ENCODE data around the gene TRIM15. TPM values are rescaled to one million over a fixed set of nuclear protein-coding genes. Genes with fewer than 3 reads are reported as not detected.
A peak's percentile ranks its signal among the peaks of the same experiment; 100 is the strongest.

Gene TRIM15
- total and polyA plus RNA-seq, 4 donors, result 0.01 to 0.06 TPM; not detected in 2

GRCh38 chr6:30168741-30169140 is 5.4 kb downstream of the TRIM15 start:
- DNase-seq, result no peak
- peaks cover 0 to 7% (median 0%) of the 10 kb centered on the region in 5 donors for H3K4me1 ChIP-seq (ENCODE audit: control insufficient read depth in 5 of 5, insufficient read depth in 5 of 5, low read length in 5 of 5)
- H3K27me3 ChIP-seq (ENCODE audit: control insufficient read depth in 3 of 3, insufficient read depth in 3 of 3, low read length in 2 of 3), result peaks cover 7 to 59% (median 53%) of the 10 kb centered on the region in 3 donors
- no peak for ATAC-seq (ENCODE audit: insufficient read depth, low FRiP score)
- H3K4me3 ChIP-seq, result no peak overlapping the region
- no peak overlapping the region for H3K9ac ChIP-seq (ENCODE audit: insufficient read depth in 1 of 2, low read length in 2 of 2)
- no peaks in the 10 kb centered on the region for H3K36me3 ChIP-seq (ENCODE audit: control insufficient read depth in 4 of 4, insufficient read depth in 4 of 4, low read length in 4 of 4)
- no peaks in the 10 kb centered on the region for H3K9me3 ChIP-seq (ENCODE audit: control insufficient read depth in 4 of 4, insufficient read depth in 3 of 4, low read length in 3 of 4)
- TF ChIP-seq CTCF (IDR thresholded peaks at IDR 0.05; ENCODE audit: control extremely low read depth, extremely low read depth), result no peak
- 78 to 79% methylated on average over 1 of the region's 1 CpG for WGBS, 2 donors
- no peak overlapping the region for H3K27ac ChIP-seq (ENCODE audit: low read depth in 1 of 2, low read length in 1 of 2)

- H3K27me3 ChIP-seq (ENCODE audit: control insufficient read depth in 3 of 3, insufficient read depth in 3 of 3, low read length in 2 of 3), result peaks cover 7 to 71% (median 55%) of the 10 kb centered on the region in 3 donors
- DNase-seq, result peak in 2 of 3 donors; percentile 43 to 58
- WGBS, 2 donors, result 25 to 28% methylated on average over 7 of the region's 7 CpGs
Observed at GRCh38 chr6:30169658-30170614, 6.6 kb downstream of the TRIM15 start.

GRCh38 chr6:30171677-30172471 is 8.5 kb downstream of the TRIM15 start:
- 5 to 8% methylated on average over 55 to 62 of the region's 62 CpGs for WGBS, 2 donors
- no peak overlapping the region for H3K27ac ChIP-seq (ENCODE audit: low read depth in 1 of 2, low read length in 1 of 2)
- H3K9ac ChIP-seq (ENCODE audit: insufficient read depth in 1 of 2, low read length in 2 of 2), result no peak overlapping the region
- no peak for TF ChIP-seq CTCF (IDR thresholded peaks at IDR 0.05; ENCODE audit: control extremely low read depth, extremely low read depth)
- DNase-seq (peak; percentile 21 to 40 (median 28)), ATAC-seq (ENCODE audit: insufficient read depth, low FRiP score) (no peak)
- no peak overlapping the region for H3K4me3 ChIP-seq
- H3K36me3 ChIP-seq (ENCODE audit: control insufficient read depth in 4 of 4, insufficient read depth in 4 of 4, low read length in 4 of 4), result no peaks in the 10 kb centered on the region
- peaks cover 7 to 74% (median 57%) of the 10 kb centered on the region in 3 donors for H3K27me3 ChIP-seq (ENCODE audit: control insufficient read depth in 3 of 3, insufficient read depth in 3 of 3, low read length in 2 of 3)
- H3K9me3 ChIP-seq (ENCODE audit: control insufficient read depth in 4 of 4, insufficient read depth in 3 of 4, low read length in 3 of 4), result no peaks in the 10 kb centered on the region
- H3K4me1 ChIP-seq (ENCODE audit: control insufficient read depth in 5 of 5, insufficient read depth in 5 of 5, low read length in 5 of 5), result peaks cover 0 to 7% (median 0%) of the 10 kb centered on the region in 5 donors

More at GRCh38 chr6:30169658-30170614, 6.6 kb downstream of the TRIM15 start:
- no peak overlapping the region for H3K4me3 ChIP-seq
- H3K9ac ChIP-seq (ENCODE audit: insufficient read depth in 1 of 2, low read length in 2 of 2), result no peak overlapping the region
- no peaks in the 10 kb centered on the region for H3K36me3 ChIP-seq (ENCODE audit: control insufficient read depth in 4 of 4, insufficient read depth in 4 of 4, low read length in 4 of 4)
- peak; percentile 27 for ATAC-seq (ENCODE audit: insufficient read depth, low FRiP score)
- peak; percentile 45 for TF ChIP-seq CTCF (IDR thresholded peaks at IDR 0.05; ENCODE audit: control extremely low read depth, extremely low read depth)
- H3K9me3 ChIP-seq (ENCODE audit: control insufficient read depth in 4 of 4, insufficient read depth in 3 of 4, low read length in 3 of 4), result no peaks in the 10 kb centered on the region
- peaks cover 0 to 7% (median 0%) of the 10 kb centered on the region in 5 donors for H3K4me1 ChIP-seq (ENCODE audit: control insufficient read depth in 5 of 5, insufficient read depth in 5 of 5, low read length in 5 of 5)
- H3K27ac ChIP-seq (ENCODE audit: low read depth in 1 of 2, low read length in 1 of 2), result no peak overlapping the region

Data from lung (tissue), 12 donors.